GM12878 (cell line): ENCODE data around the gene SPATA1. TPM values are rescaled to one million over a fixed set of nuclear protein-coding genes. Genes with fewer than 3 reads are reported as not detected.

ENCODE experiments used
- ATAC-seq: fragments of 200-7000 bp; cut with Tn5 transposase; 3 replicates; pipeline ENCODE4 v1.9.1; 2020; ENCODE audit warnings: mild to moderate bottlenecking, moderate library complexity
- BruUV-seq: library from RNA; stranded (reverse); fragments of 400-500 nt; replicated peaks from 2 replicates; lab custom pipeline; 2021; lab: Mats Ljungman, UMichigan
- CTCF ChIA-PET: fragments of 300-600 bp; sonication (Branson Sonifier 250); formaldehyde crosslinking; extraction: SDS; loops from one replicate; lab custom pipeline; 2021; ENCODE audit warnings: inconsistent platforms; lab: Yijun Ruan, JAX
- POLR2A ChIA-PET: fragments of 350-600 bp; formaldehyde crosslinking; extraction: SDS; loops from one replicate; lab custom pipeline; 2021; ENCODE audit warnings: inconsistent platforms; lab: Charles Lee
- RAD21 ChIA-PET: fragments of 300-600 bp; sonication (Branson Sonifier 250); formaldehyde crosslinking; loops from one replicate; lab custom pipeline; 2023; ENCODE audit warnings: antibody characterized with exemption; ENCODE audit not compliant: unreplicated experiment; lab: Charles Lee
- SMC1A ChIA-PET: fragments of 300-600 bp; sonication (Branson Sonifier 250); formaldehyde crosslinking; loops from one replicate; lab custom pipeline; 2023; ENCODE audit not compliant: unreplicated experiment, uncharacterized antibody; lab: Charles Lee
- DNase-seq: peaks from one replicate; pipeline ENCODE4 v3.0.0-alpha.2; 2011; ENCODE audit warnings: low read depth, low spot score
- FAIRE-seq: peaks from 3 replicates; lab custom pipeline; 2011; peaks lifted over from hg19 to GRCh38; lab: Jason Lieb, UNC
- H2AFZ ChIP-seq: 2 replicates; pipeline ENCODE4 v1.6.0; 2011; ENCODE audit warnings: low read depth, low read length, control low read depth; ENCODE audit not compliant: control insufficient read depth
- H3K27ac ChIP-seq: 2 replicates; pipeline ENCODE4 v1.5.1; 2011; ENCODE audit warnings: control low read depth; ENCODE audit not compliant: control insufficient read depth, insufficient read depth
- H3K27me3 ChIP-seq, 2 experiments: replicated peaks in 1 of 2; 2 replicates each; pipeline versions ENCODE4 v1.6.0 to v1.6.1; 2011; ENCODE audit warnings: low read length in 1 of 2; ENCODE audit not compliant: control insufficient read depth in 2 of 2, insufficient read depth in 2 of 2
- H3K36me3 ChIP-seq, 2 experiments: 2 replicates each; pipeline ENCODE4 v1.5.1; 2011; ENCODE audit warnings: low read length in 1 of 2; ENCODE audit not compliant: control insufficient read depth in 2 of 2, insufficient read depth in 2 of 2
- H3K4me1 ChIP-seq: 2 replicates; pipeline ENCODE4 v1.6.1; 2011; ENCODE audit warnings: mild to moderate bottlenecking, low read length, moderate library complexity, mixed read lengths; ENCODE audit not compliant: control insufficient read depth, insufficient read depth
- H3K4me2 ChIP-seq: 2 replicates; pipeline ENCODE4 v1.6.0; 2011; ENCODE audit warnings: control low read depth; ENCODE audit not compliant: control insufficient read depth, insufficient read depth
- H3K4me3 ChIP-seq: fragments of 200-600 bp; sonication (generic); 2 replicates; pipeline ENCODE4 v1.5.1; 2016
- H3K79me2 ChIP-seq: 2 replicates; pipeline ENCODE4 v1.6.0; 2011; ENCODE audit warnings: low read length; ENCODE audit not compliant: control insufficient read depth, insufficient read depth
- H3K9ac ChIP-seq: 2 replicates; pipeline ENCODE4 v1.8.0; 2011; ENCODE audit warnings: low read length, control low read depth, mixed read lengths; ENCODE audit not compliant: control insufficient read depth, insufficient read depth
- H3K9me3 ChIP-seq: replicated peaks from 3 replicates; pipeline ENCODE4 v1.5.1; 2011; ENCODE audit warnings: mild to moderate bottlenecking, low read length; ENCODE audit not compliant: control insufficient read depth, insufficient read depth
- H4K20me1 ChIP-seq: 2 replicates; pipeline ENCODE4 v1.6.0; 2011; ENCODE audit not compliant: control insufficient read depth, insufficient read depth
- CBX5 ChIP-seq: sonication (generic); IDR thresholded peaks from 2 replicates; pipeline ENCODE4 v1.6.1; 2016; ENCODE audit warnings: low read depth, moderate library complexity, mild to moderate bottlenecking, inconsistent platforms
- EED ChIP-seq: sonication (generic); IDR thresholded peaks from 2 replicates; pipeline ENCODE4 v1.6.1; 2016; ENCODE audit warnings: antibody characterized with exemption, low read depth
- FOS ChIP-seq: IDR thresholded peaks from 3 replicates; pipeline ENCODE4 v1.6.1; 2011; ENCODE audit warnings: borderline replicate concordance; ENCODE audit not compliant: insufficient read length; ENCODE audit errors: extremely low read depth
- HDGF ChIP-seq: fragments of 450-650 bp; IDR thresholded peaks from 2 replicates; pipeline ENCODE4 v1.6.1; 2016; ENCODE audit warnings: antibody characterized with exemption
- NR2C1 ChIP-seq: fragments of 450-650 bp; IDR thresholded peaks from 2 replicates; pipeline ENCODE4 v1.6.1; 2017; ENCODE audit warnings: antibody characterized with exemption, mild to moderate bottlenecking, moderate library complexity
- NR2C2 ChIP-seq: IDR thresholded peaks from 2 replicates; pipeline ENCODE4 v1.6.1; 2011; ENCODE audit warnings: borderline replicate concordance, low read depth; ENCODE audit not compliant: control insufficient read depth, insufficient read length
- NR2F1 ChIP-seq: fragments of 450-650 bp; conservative IDR thresholded peaks from 2 replicates; pipeline ENCODE4 v1.6.1; 2017; ENCODE audit warnings: mild to moderate bottlenecking
- PML ChIP-seq: IDR thresholded peaks from 2 replicates; pipeline ENCODE4 v1.6.1; 2012; ENCODE audit warnings: low read length, inconsistent platforms
- RAD51 ChIP-seq: fragments of 450-650 bp; IDR thresholded peaks from 2 replicates; pipeline ENCODE4 v1.6.1; 2016; ENCODE audit warnings: moderate library complexity, mild to moderate bottlenecking, inconsistent platforms
- RELA ChIP-seq: fragments of 450-650 bp; IDR thresholded peaks from 2 replicates; pipeline ENCODE4 v1.8.0; 2014; ENCODE audit warnings: borderline replicate concordance; ENCODE audit not compliant: partially characterized antibody
- SMAD5 ChIP-seq: IDR thresholded peaks from 2 replicates; pipeline ENCODE4 v1.6.1; 2016; ENCODE audit warnings: antibody characterized with exemption, low read depth
- SPI1 ChIP-seq: IDR thresholded peaks from 2 replicates; pipeline ENCODE4 v1.6.1; 2011; ENCODE audit warnings: low read depth, mild to moderate bottlenecking, low read length, moderate library complexity, borderline replicate concordance; ENCODE audit not compliant: insufficient read depth
- SRF ChIP-seq, 2 experiments: IDR thresholded peaks; 2 replicates each; pipeline ENCODE4 v1.6.1; 2011; ENCODE audit warnings: low read depth in 2 of 2, low read length in 2 of 2, mild to moderate bottlenecking in 1 of 2, moderate library complexity in 1 of 2
- TBL1XR1 ChIP-seq: IDR thresholded peaks from 2 replicates; pipeline ENCODE4 v1.6.1; 2012; ENCODE audit warnings: low read depth, low read length, improper control_type of control experiment
- YBX1 ChIP-seq: fragments of 450-650 bp; IDR thresholded peaks from 2 replicates; pipeline ENCODE4 v1.6.1; 2016; ENCODE audit warnings: antibody characterized with exemption
- WGBS: methylation state at CpG from one replicate; pipeline ENCODE4 v1.1.6; 2016; ENCODE audit warnings: low lambda C conversion rate; ENCODE audit not compliant: insufficient replicate concordance, insufficient coverage; ENCODE audit errors: missing lambda C conversion rate; 5-methylcytosine and 5-hydroxymethylcytosine counted together
- in situ Hi-C: fragments of 300-500 bp; cut with MboI; formaldehyde crosslinking; loops from 9 replicates; pipeline ENCODE4 v1.14.3; 2018; ENCODE audit warnings: mixed read lengths
- intact Hi-C: fragments of 100-400 bp; cut with micrococcal nuclease; formaldehyde crosslinking; loops from one replicate; pipeline ENCODE4 v1.14.2; 2022; ENCODE audit not compliant: unreplicated experiment
- polyA plus RNA-seq, 11 experiments: library from polyadenylated mRNA; depleted of rRNA in 4 of 11; unstranded in 6 of 11; stranded (reverse) in 5 of 11; fragments of >200 nt; fragmentation: Nextera tagmentation in 4 of 11; fragmentation: Illumina TruSeq in 1 of 11; extraction: Ambion mirVana in 4 of 11; extraction: Trizol in 1 of 11; gene quantifications; 1 replicate in 1 of 11; 2 replicates in 10 of 11; pipeline versions ENCODE4 v1.2.1 to v1.2.3, GENCODE V29; 2011 to 2016; ENCODE audit warnings: inconsistent platforms in 2 of 11, missing spikeins in 2 of 11, low read depth in 1 of 11
- total RNA-seq, 4 experiments: library from RNA; depleted of rRNA in 3 of 4; stranded (reverse); fragments of >200 nt in 3 of 4; fragmentation: Illumina TruSeq in 1 of 4; extraction: Trizol in 1 of 4; gene quantifications; 2 replicates each; pipeline versions ENCODE4 v1.2.1 to v1.2.3, GENCODE V29; 2013 to 2021
- TF ChIP-seq, protein P1 (sequence below): fragments of 450-650 bp; formaldehyde crosslinking; IDR thresholded peaks from 2 replicates; pipeline ENCODE4 v1.4.0; 2022; ENCODE audit warnings: mild to moderate bottlenecking, moderate library complexity
- TF ChIP-seq, protein P2 (sequence below): IDR thresholded peaks from 2 replicates; pipeline ENCODE4 v1.6.1; 2011; ENCODE audit warnings: borderline replicate concordance, low read depth, mild to moderate bottlenecking, moderate library complexity, low read length; ENCODE audit not compliant: insufficient read depth, poor library complexity, severe bottlenecking
- TF ChIP-seq, protein P3 (sequence below): IDR thresholded peaks from 2 replicates; pipeline ENCODE4 v1.6.1; 2011; ENCODE audit warnings: borderline replicate concordance, low read depth, mild to moderate bottlenecking, moderate library complexity, mixed read lengths, low read length; ENCODE audit not compliant: insufficient read depth; ENCODE audit errors: extremely low read length

The SPATA1 gene
- total and polyA plus RNA-seq, 10 of the 15 experiments (the other 5 are each of a cell fraction or from before 2014, with no cell fraction given) = 0.74 to 2.4 (median 1.9) TPM

DNA sequence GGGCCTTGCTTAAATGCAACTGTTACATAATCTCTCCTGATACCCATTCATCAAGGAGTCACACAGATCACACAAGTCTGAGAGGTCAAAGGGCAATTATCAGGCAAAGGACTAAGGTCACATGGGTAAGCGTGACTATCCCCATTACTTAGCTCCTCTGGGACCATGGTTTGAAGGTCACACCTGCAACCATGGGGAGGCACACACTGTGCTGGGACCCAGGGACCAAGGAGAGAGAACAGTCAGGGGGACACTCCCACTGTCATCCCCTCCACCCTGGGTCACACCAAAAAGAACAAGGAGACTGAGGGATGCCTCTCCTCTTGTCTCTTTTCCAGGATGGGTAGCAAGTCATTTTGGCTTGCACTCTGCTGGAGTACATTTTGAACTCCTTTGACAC lies 99.0 kb downstream of the SPATA1 start:
- Histone ChIP-seq H2AFZ (no peak overlapping the region), H3K27me3 (no peaks in the 10 kb centered on the region), H3K9ac (no peak overlapping the region), H3K36me3 (no peaks in the 10 kb centered on the region), H3K4me2 (no peak overlapping the region), H3K9me3 (peaks cover 18% of the 10 kb centered on the region), H3K4me1 (peaks cover 9% of the 10 kb centered on the region; the same call in 1 of the 2 replicates), H3K4me3 (no peak overlapping the region), H3K27ac (no peak overlapping the region), H4K20me1 (no peaks in the 10 kb centered on the region), H3K79me2 (no peaks in the 10 kb centered on the region)
- DNase-seq (no peak), FAIRE-seq (no peak), ATAC-seq (no peak)
- in situ Hi-C loops = no loop called here
- POLR2A ChIA-PET = interaction anchor here (0.5 to 0.6 kb wide), 2 partner anchors 29 to 49 kb away, joined by 3 to 4 read pairs; no protein-coding TSS in a partner anchor
- RAD21 ChIA-PET = no interaction called here
- WGBS = 0% methylated on average over 1 of the region's 1 CpG
- intact Hi-C loops = no loop called here
- CTCF ChIA-PET = interaction anchor here (1.8 to 2.0 kb wide), 2 partner anchors 17 to 148 kb away, joined by 4 to 7 read pairs; no protein-coding TSS in a partner anchor
- BruUV-seq = no TSS peak
- SMC1A ChIA-PET = no interaction called here
- TF ChIP-seq, protein P1, sequence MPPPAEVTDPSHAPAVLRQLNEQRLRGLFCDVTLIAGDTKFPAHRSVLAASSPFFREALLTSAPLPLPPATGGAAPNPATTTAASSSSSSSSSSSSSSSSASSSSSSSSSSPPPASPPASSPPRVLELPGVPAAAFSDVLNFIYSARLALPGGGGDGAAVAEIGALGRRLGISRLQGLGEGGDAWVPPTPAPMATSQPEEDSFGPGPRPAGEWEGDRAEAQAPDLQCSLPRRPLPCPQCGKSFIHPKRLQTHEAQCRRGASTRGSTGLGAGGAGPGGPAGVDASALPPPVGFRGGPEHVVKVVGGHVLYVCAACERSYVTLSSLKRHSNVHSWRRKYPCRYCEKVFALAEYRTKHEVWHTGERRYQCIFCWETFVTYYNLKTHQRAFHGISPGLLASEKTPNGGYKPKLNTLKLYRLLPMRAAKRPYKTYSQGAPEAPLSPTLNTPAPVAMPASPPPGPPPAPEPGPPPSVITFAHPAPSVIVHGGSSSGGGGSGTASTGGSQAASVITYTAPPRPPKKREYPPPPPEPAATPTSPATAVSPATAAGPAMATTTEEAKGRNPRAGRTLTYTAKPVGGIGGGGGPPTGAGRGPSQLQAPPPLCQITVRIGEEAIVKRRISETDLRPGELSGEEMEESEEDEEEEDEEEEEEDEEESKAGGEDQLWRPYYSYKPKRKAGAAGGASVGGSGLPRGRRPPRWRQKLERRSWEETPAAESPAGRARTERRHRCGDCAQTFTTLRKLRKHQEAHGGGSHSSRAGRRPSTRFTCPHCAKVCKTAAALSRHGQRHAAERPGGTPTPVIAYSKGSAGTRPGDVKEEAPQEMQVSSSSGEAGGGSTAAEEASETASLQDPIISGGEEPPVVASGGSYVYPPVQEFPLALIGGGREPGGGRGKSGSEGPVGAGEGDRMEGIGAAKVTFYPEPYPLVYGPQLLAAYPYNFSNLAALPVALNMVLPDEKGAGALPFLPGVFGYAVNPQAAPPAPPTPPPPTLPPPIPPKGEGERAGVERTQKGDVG (CRISPR knock-in tag) = no peak
- TF ChIP-seq, protein P2, sequence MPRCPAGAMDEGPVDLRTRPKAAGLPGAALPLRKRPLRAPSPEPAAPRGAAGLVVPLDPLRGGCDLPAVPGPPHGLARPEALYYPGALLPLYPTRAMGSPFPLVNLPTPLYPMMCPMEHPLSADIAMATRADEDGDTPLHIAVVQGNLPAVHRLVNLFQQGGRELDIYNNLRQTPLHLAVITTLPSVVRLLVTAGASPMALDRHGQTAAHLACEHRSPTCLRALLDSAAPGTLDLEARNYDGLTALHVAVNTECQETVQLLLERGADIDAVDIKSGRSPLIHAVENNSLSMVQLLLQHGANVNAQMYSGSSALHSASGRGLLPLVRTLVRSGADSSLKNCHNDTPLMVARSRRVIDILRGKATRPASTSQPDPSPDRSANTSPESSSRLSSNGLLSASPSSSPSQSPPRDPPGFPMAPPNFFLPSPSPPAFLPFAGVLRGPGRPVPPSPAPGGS = no peak
- TF ChIP-seq HDGF = no peak
- no peak for TF ChIP-seq TBL1XR1
- TF ChIP-seq CBX5 = peak; percentile 99
- no peak for TF ChIP-seq SMAD5
- no peak for TF ChIP-seq SRF (IDR thresholded peaks at IDR 0.05; ENCODE audit: low read depth in 2 of 2, low read length in 2 of 2)
- TF ChIP-seq NR2C1 = 0 out of 2 replicates have a peak, but pooled peaks have one; percentile 17
- TF ChIP-seq SPI1 = no peak
- TF ChIP-seq YBX1 = no peak
- no peak for TF ChIP-seq RELA
- peak; percentile 22 for TF ChIP-seq NR2C2
- TF ChIP-seq FOS = no peak
- no peak for TF ChIP-seq EED
- TF ChIP-seq NR2F1 = 0 out of 2 replicates have a peak, but pooled peaks have one; percentile 32
- TF ChIP-seq RAD51 = no peak
- TF ChIP-seq, protein P3, sequence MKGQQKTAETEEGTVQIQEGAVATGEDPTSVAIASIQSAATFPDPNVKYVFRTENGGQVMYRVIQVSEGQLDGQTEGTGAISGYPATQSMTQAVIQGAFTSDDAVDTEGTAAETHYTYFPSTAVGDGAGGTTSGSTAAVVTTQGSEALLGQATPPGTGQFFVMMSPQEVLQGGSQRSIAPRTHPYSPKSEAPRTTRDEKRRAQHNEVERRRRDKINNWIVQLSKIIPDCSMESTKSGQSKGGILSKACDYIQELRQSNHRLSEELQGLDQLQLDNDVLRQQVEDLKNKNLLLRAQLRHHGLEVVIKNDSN = peak; percentile 18
- TF ChIP-seq PML = no peak
